GM19193 (cell line): ENCODE data around the gene NME3.

Experiments used
- POLR2A ChIP-seq: IDR thresholded peaks from 4 replicates; pipeline ENCODE4 v1.6.1; 2011; ENCODE audit not compliant: insufficient read depth, insufficient read length; ENCODE audit errors: extremely low read depth

Gene NME3

DNA sequence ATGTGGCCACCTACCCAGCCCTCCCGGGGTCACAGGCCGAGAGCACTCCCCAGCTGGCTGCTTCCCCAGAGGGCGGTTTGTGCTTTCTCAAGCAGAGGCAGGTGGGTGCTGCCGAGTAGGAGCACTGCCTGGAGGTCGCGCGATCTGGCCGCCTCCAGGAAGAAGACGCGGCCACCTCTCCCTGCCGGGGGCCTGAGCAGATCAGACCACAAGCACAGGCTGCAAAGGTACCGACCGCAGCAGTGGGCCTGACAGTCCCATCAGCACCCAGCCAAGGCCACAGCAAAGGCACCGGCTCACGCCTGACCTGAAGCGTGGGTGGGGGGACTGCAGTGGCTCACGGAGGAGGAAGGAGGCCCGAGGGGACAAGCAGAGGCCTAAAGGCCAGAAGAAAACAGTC lies 37.3 kb upstream of the NME3 start:
- TF ChIP-seq POLR2A: no peak

GRCh38 chr16:1807626-1808025 lies 36.3 kb upstream of the NME3 start:
- no peak for TF ChIP-seq POLR2A

DNA sequence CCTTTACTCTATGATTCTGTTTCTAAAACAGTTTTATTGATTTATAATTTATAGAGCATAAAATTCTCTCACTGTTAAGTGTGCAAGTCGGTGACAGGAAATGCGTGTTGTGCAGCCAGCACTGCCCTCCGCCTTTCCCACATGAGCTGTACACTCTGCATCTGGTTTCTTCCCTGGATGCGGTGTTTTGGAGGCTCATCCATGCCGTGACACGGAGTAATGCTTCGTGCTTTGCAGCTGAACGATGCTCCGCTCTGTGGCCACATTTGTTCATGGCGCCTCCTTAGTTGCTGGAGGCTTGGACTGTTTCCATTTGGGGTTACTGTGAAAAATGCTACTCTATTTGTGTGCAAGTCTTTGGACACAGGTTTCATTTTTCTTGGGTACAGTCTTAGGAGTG lies 29.4 kb upstream of the NME3 start:
- no peak for TF ChIP-seq POLR2A

- TF ChIP-seq POLR2A: no peak
Observed at GRCh38 chr16:1794908-1795666, 23.7 kb upstream of the NME3 start.

GRCh38 chr16:1794221-1794871 lies 23.0 kb upstream of the NME3 start:
- TF ChIP-seq POLR2A: no peak

- TF ChIP-seq POLR2A: no peak
Observed at GRCh38 chr16:1793578-1794220, 22.4 kb upstream of the NME3 start, which contains the start of gene IGFALS. Gene IGFALS, minus strand, starts transcription at chr16:1793705. Its CDS starts 53 bp downstream, at chr16:1793652.

DNA sequence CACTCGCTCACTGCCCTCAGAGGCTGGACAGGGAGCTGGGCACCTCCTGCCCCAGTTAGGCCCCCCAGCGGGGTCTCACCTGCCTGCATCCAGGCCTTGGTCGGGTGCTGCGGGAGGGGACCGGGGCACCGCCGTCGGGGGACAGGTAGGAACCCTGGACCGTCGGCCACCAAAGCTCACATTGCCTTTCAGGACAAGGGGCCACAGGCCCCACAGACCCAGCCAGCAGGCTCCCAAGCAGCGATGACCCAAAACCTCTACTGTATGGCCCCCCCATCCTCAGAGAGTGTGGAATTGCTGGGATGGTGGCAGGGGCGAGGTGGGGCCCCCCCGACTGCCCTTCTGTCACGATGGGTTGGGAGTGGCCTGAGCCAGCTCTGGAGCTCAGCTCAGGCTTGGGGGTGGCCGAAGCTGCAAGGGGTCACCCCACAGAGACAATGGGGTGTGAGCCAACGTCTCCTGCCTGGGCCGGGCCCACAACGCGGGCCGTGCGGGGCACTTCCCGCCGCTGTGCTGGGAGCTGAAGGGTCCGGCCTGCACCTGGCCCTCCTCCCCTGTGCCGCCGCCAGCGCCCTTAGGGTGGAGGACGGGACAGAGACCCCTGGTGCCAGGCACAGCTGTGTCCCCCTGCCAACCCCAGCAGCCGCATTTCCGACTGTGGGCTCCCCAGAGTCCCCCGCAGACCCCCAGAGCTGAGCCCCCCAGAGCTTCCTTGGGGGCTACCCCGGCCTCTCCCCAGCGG lies 21.7 kb upstream of the NME3 start:
- no peak for TF ChIP-seq POLR2A

GRCh38 chr16:1791943-1792812 lies 20.8 kb upstream of the NME3 start:
- no peak for TF ChIP-seq POLR2A

DNA sequence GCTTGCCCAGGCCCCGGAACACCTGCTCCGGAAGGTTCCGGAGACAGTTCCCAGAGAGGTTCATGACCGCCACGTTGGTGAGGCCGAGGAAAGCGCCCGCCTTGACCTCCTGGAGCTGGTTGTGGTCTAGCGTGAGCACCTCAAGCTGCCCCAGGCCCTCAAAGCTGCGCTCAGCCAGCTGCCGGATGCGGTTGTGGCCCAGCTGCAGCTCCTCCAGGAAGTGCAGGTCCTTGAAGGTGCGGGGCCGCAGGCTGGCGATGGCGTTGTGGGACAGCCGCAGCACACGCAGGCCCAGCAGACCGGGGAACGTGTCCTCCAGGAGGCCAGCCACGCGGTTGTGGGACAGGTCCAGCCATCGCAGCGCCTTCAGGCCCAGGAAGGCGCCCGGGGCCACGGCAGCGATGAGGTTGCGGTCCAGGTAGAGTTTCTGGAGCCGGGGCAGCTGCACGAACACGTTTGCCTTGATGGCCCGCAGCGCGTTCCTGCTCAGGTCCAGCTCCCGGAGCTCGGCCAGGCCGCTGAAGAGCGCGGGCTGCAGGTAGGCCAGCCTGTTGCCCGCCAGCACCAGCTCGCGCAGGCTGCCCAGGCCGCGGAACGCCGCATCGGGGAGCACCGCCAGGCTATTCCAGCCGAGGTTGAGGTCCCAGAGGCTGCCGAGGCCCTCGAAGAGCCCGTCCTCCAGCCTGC lies 20.1 kb upstream of the NME3 start:
- TF ChIP-seq POLR2A: no peak

DNA sequence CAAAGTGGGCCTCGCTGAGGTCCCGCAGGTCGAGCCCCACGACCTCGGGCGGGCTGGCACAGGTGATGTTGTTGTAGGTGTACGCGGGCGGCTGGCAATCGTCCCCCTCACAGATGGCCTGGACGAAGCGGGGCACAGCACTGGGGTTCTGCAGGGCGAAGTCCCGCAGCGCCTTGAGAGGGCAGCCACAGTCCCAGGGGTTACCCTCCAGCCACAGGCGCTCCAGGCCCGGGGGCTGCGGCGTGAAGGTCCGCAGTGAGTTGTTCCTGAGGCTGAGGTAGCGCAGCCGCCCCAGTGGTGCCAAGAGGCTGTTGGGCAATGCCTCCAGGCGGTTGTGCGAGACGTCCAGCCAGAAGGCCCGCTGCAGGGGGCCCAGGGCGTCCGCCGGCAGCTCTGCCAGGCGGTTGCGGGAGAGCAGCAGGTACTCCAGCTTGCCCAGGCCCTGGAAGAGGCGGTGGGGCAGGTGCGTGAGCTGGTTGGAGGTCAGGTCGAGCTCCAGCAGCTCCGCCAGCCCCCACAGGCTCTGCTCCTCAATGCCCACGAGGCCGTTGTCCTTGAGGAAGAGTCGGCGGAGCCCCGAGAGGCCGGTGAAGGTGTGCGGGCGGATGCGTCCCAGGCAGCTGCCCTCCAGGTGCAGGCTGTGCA lies 19.4 kb upstream of the NME3 start:
- no peak for TF ChIP-seq POLR2A

- TF ChIP-seq POLR2A: no peak
Observed at GRCh38 chr16:1790261-1790610, 18.9 kb upstream of the NME3 start.

- TF ChIP-seq POLR2A: no peak
Observed at GRCh38 chr16:1789643-1790045, 18.3 kb upstream of the NME3 start.

DNA sequence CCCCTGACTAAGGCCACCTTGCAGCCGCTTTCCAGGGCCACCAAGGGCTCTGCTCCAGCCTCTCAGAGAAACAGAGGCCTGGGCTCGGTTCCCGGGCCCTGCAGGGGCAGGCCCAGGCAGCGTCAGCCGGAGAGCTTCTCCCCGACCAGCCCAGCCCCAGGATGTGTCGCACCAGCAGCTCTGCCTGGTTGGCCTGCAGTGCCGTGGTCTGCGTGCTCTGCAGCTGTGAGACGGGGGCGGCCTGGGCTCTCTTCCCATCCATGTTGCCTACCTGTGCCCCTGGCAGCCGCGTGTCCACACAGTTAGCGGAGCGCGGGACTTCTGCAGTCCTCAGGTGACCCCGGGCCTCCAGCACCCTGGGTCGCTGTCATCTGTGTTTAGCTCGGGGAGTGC lies 17.4 kb upstream of the NME3 start:
- TF ChIP-seq POLR2A: no peak

GRCh38 chr16:1788095-1788707 lies 16.9 kb upstream of the NME3 start:
- TF ChIP-seq POLR2A: no peak
